B cell (primary cell): ENCODE measurements around the gene TTC28. TPM values are rescaled to one million over a fixed set of nuclear protein-coding genes. Genes with fewer than 3 reads are reported as not detected.

Experiments used
- ATAC-seq: fragments of 200-7000 bp; cut with Tn5 transposase; one replicate; pipeline ENCODE4 v1.10.0; 2021; ENCODE audit warnings: low read depth, mild to moderate bottlenecking, moderate number of reproducible peaks, moderate library complexity
- CTCF ChIA-PET: fragments of 350-600 bp; sonication (Branson Sonifier 250); formaldehyde crosslinking; loops from one replicate; lab custom pipeline; 2021; ENCODE audit warnings: antibody characterized with exemption, inconsistent platforms; lab: Charles Lee
- POLR2A ChIA-PET: fragments of 350-600 bp; sonication (Branson Sonifier 250); formaldehyde crosslinking; loops from one replicate; lab custom pipeline; 2021; ENCODE audit warnings: antibody characterized with exemption; lab: Charles Lee
- DNase-seq: peaks from one replicate; pipeline ENCODE4 v3.0.0; 2013
- H2AFZ ChIP-seq: 2 replicates; pipeline ENCODE4 v1.6.1; 2012; ENCODE audit warnings: mild to moderate bottlenecking, low read depth, low read length; ENCODE audit not compliant: insufficient read depth, poor library complexity, severe bottlenecking
- H3K27ac ChIP-seq, 2 donors: 1 replicate in 1 of 2; 2 replicates in 1 of 2; pipeline ENCODE4 v1.5.1; 2012 to 2013; ENCODE audit warnings: low read length in 2 of 2, mild to moderate bottlenecking in 2 of 2, moderate library complexity in 1 of 2
- H3K27me3 ChIP-seq, 4 experiments: fragments of 200-600 bp in 1 of 4; sonication (generic) in 1 of 4; replicated peaks in 1 of 4; 1 replicate in 2 of 4; 2 replicates in 2 of 4; pipeline versions ENCODE4 v1.6.1 to v1.7.0; 2013 to 2016; ENCODE audit warnings: low read length in 3 of 4, mild to moderate bottlenecking in 2 of 4, mixed read lengths in 1 of 4, moderate library complexity in 1 of 4; ENCODE audit not compliant: insufficient read depth in 4 of 4, control insufficient read depth in 3 of 4; ENCODE audit errors: control extremely low read depth in 1 of 4
- H3K36me3 ChIP-seq, 2 experiments: replicated peaks in 1 of 2; 1 replicate in 1 of 2; 2 replicates in 1 of 2; pipeline versions ENCODE4 v1.6.1 to v1.7.1; 2013; ENCODE audit warnings: low read length in 1 of 2; ENCODE audit not compliant: insufficient read depth in 2 of 2, control insufficient read depth in 1 of 2; ENCODE audit errors: control extremely low read depth in 1 of 2, extremely low read depth in 1 of 2
- H3K4me1 ChIP-seq, 2 donors: fragments of 200-600 bp in 1 of 2; sonication (generic) in 1 of 2; 1 replicate in 1 of 2; 2 replicates in 1 of 2; pipeline versions ENCODE4 v1.5.1 to v1.6.1; 2013 to 2017; ENCODE audit warnings: low read length in 2 of 2; ENCODE audit not compliant: control insufficient read depth in 2 of 2, insufficient read depth in 2 of 2
- H3K4me2 ChIP-seq: replicated peaks from 2 replicates; pipeline ENCODE3; 2012; ENCODE audit warnings: mild to moderate bottlenecking, low read depth, low read length; ENCODE audit not compliant: poor library complexity, severe bottlenecking
- H3K4me3 ChIP-seq, 5 experiments: fragments of 200-600 bp in 1 of 5; sonication (generic) in 1 of 5; 1 replicate in 3 of 5; 2 replicates in 2 of 5; pipeline versions ENCODE4 v1.5.1 to v1.7.0; 2011 to 2016; ENCODE audit warnings: low read length in 4 of 5, mild to moderate bottlenecking in 4 of 5, low read depth in 2 of 5, control low read depth in 1 of 5, moderate library complexity in 1 of 5; ENCODE audit not compliant: insufficient read depth in 1 of 5; ENCODE audit errors: control extremely low read depth in 1 of 5, extremely low read depth in 1 of 5
- H3K79me2 ChIP-seq: fragments of 200-600 bp; sonication (generic); one replicate; pipeline ENCODE4 v1.6.0; 2016; ENCODE audit warnings: low read length; ENCODE audit not compliant: control insufficient read depth, insufficient read depth
- H3K9ac ChIP-seq: fragments of 200-600 bp; sonication (generic); 2 replicates; pipeline ENCODE4 v1.6.1; 2017; ENCODE audit warnings: mild to moderate bottlenecking, low read length, moderate library complexity
- H3K9me3 ChIP-seq, 3 donors: one replicate each; pipeline versions ENCODE4 v1.6.1 to v1.7.1; 2013; ENCODE audit warnings: low read length in 2 of 3; ENCODE audit not compliant: control insufficient read depth in 2 of 3, insufficient read depth in 1 of 3; ENCODE audit errors: control extremely low read depth in 1 of 3
- H4K20me1 ChIP-seq: 2 replicates; pipeline ENCODE4 v1.6.0; 2012; ENCODE audit warnings: mild to moderate bottlenecking, low read length; ENCODE audit not compliant: insufficient read depth, control insufficient read depth, poor library complexity, severe bottlenecking
- H3K27ac Mint-ChIP-seq: one replicate; pipeline ENCODE4 v1.8.0; 2021; ENCODE audit warnings: mixed read lengths
- H3K27me3 Mint-ChIP-seq: one replicate; pipeline ENCODE4 v1.8.0; 2021; ENCODE audit warnings: mixed read lengths
- H3K4me1 Mint-ChIP-seq: one replicate; pipeline ENCODE4 v1.8.0; 2021; ENCODE audit warnings: mixed read lengths
- H3K4me3 Mint-ChIP-seq: one replicate; pipeline ENCODE4 v1.8.0; 2021; ENCODE audit warnings: mixed read lengths
- H3K9me3 Mint-ChIP-seq: one replicate; pipeline ENCODE4 v1.8.0; 2022; ENCODE audit warnings: mixed read lengths; ENCODE audit not compliant: insufficient read depth
- EZH2 ChIP-seq: IDR thresholded peaks from 2 replicates; pipeline ENCODE4 v1.6.1; 2012; ENCODE audit warnings: borderline replicate concordance, low read depth, mild to moderate bottlenecking, moderate library complexity, low read length; ENCODE audit not compliant: insufficient read depth, poor library complexity, severe bottlenecking
- WGBS: methylation state at CpG from one replicate; pipeline ENCODE4 v1.1.5; 2013; ENCODE audit warnings: missing lambda C conversion rate; ENCODE audit not compliant: insufficient coverage; 5-methylcytosine and 5-hydroxymethylcytosine counted together
- intact Hi-C: fragments of 100-400 bp; cut with micrococcal nuclease; formaldehyde crosslinking; loops from one replicate; pipeline ENCODE4 v1.10.0; 2022
- polyA plus RNA-seq: library from polyadenylated mRNA; depleted of rRNA; stranded (reverse); fragments of >200 nt; gene quantifications from 2 replicates; pipeline ENCODE4 v1.2.3, GENCODE V29; 2012
- total RNA-seq, 2 donors: library from RNA; stranded (reverse); fragments of 120-200 nt in 1 of 2; gene quantifications; 1 replicate in 1 of 2; 2 replicates in 1 of 2; pipeline versions ENCODE4 v1.2.3 to v1.2.4, GENCODE V29; 2013 to 2022
- TF ChIP-seq, protein P1 (sequence below): fragments of 200-600 bp; IDR thresholded peaks from one replicate; pipeline ENCODE4 v1.8.0; 2022; ENCODE audit warnings: antibody characterized with exemption, mild to moderate bottlenecking

TTC28 gene
- total and polyA plus RNA-seq, 2 donors (not counting 1 experiment from before 2014, with no cell fraction given) = 4.5 to 7.3 TPM

DNA sequence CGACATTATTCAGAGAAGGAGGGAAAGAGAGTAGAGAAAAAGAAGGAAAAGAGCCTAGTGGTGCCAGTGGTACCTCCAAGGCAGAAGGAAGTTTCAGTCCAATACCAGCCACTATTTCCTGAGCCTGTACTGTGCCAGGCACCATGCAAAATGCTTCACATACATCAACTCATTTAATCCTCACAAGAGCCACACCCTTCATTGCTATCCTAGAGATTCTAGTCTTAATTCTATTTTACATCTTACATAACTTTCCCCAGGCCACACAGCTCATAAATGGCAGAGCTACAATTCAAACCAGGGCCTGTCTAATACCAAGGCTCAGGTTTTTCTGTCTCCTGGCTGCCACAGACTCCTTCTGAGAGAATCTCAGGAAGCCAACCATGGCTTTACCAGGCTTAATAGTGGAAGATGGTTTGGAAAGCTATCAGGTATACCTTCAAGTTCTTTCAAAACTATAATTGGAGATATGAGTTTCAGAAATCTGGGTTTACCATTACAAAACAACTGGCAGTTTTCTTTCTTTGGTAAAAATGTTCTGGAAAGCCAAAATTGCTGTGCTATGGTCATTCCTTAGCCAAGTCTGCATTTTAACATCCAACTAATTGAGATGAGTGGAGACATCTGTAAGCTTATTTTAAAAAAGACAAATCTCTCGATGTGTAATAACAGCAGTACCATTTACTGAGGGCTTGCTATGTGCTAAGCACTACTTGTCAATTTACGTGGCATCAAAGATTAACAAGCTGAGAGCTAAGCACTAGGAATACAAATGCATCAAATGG, 535.5 kb downstream of the TTC28 start:
- ATAC-seq (no peak), DNase-seq (no peak)
- intact Hi-C loops = no loop called here
- H3K27me3 ChIP-seq = peaks cover 0 to 2% (median 1%) of the 10 kb centered on the region in 4 experiments
- H3K36me3 ChIP-seq = no peaks in the 10 kb centered on the region
- H2AFZ ChIP-seq = no peak overlapping the region
- no peak for TF ChIP-seq EZH2
- TF ChIP-seq, protein P1, sequence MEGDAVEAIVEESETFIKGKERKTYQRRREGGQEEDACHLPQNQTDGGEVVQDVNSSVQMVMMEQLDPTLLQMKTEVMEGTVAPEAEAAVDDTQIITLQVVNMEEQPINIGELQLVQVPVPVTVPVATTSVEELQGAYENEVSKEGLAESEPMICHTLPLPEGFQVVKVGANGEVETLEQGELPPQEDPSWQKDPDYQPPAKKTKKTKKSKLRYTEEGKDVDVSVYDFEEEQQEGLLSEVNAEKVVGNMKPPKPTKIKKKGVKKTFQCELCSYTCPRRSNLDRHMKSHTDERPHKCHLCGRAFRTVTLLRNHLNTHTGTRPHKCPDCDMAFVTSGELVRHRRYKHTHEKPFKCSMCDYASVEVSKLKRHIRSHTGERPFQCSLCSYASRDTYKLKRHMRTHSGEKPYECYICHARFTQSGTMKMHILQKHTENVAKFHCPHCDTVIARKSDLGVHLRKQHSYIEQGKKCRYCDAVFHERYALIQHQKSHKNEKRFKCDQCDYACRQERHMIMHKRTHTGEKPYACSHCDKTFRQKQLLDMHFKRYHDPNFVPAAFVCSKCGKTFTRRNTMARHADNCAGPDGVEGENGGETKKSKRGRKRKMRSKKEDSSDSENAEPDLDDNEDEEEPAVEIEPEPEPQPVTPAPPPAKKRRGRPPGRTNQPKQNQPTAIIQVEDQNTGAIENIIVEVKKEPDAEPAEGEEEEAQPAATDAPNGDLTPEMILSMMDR = no peak
- H3K79me2 ChIP-seq = no peaks in the 10 kb centered on the region
- ChIA-PET CTCF (no interaction called here), POLR2A (no interaction called here)
- Mint-ChIP-seq H3K27ac (no peak overlapping the region), H3K27me3 (peaks cover 2% of the 10 kb centered on the region), H3K4me3 (no peak overlapping the region), H3K9me3 (no peaks in the 10 kb centered on the region), H3K4me1 (no peaks in the 10 kb centered on the region)
- H3K9me3 ChIP-seq = no peaks in the 10 kb centered on the region
- no peak overlapping the region for H3K4me3 ChIP-seq
- H3K9ac ChIP-seq = no peak overlapping the region
- 92% methylated on average over 2 of the region's 3 CpGs for WGBS
- H4K20me1 ChIP-seq = no peaks in the 10 kb centered on the region
- no peaks in the 10 kb centered on the region for H3K4me1 ChIP-seq
- no peak overlapping the region for H3K4me2 ChIP-seq
- H3K27ac ChIP-seq = no peak overlapping the region

GRCh38 chr22:28143241-28143865, 536.3 kb downstream of the TTC28 start:
- WGBS = no CpG with 5 or more reads among the region's 2 CpGs
- no peak overlapping the region for H3K27ac ChIP-seq
- H4K20me1 ChIP-seq = no peaks in the 10 kb centered on the region
- H3K79me2 ChIP-seq = no peaks in the 10 kb centered on the region
- no peak for ATAC-seq
- no peaks in the 10 kb centered on the region for H3K27me3 Mint-ChIP-seq
- intact Hi-C loops = no loop called here
- H3K4me2 ChIP-seq = no peak overlapping the region
- ChIA-PET CTCF (no interaction called here), POLR2A (no interaction called here)
- peaks cover 0 to 2% (median 1%) of the 10 kb centered on the region in 4 experiments for H3K27me3 ChIP-seq
- DNase-seq = no peak
- no peak overlapping the region for H3K4me3 ChIP-seq
- H3K9me3 Mint-ChIP-seq = no peaks in the 10 kb centered on the region
- no peak overlapping the region for H3K27ac Mint-ChIP-seq
- TF ChIP-seq EZH2 = no peak
- TF ChIP-seq, protein P1 = no peak
- no peaks in the 10 kb centered on the region for H3K36me3 ChIP-seq
- H3K4me3 Mint-ChIP-seq = no peak overlapping the region
- no peaks in the 10 kb centered on the region for H3K4me1 Mint-ChIP-seq
- no peaks in the 10 kb centered on the region for H3K4me1 ChIP-seq
- no peak overlapping the region for H3K9ac ChIP-seq
- no peaks in the 10 kb centered on the region for H3K9me3 ChIP-seq
- no peak overlapping the region for H2AFZ ChIP-seq
